Loucy (cell line): ENCODE data around the gene RBMS3.

ENCODE experiments used
- H2AFZ ChIP-seq: fragments of 200-600 bp; sonication (generic); 2 replicates; pipeline ENCODE4 v1.6.0; 2016; ENCODE audit warnings: antibody characterized with exemption, mild to moderate bottlenecking, low read length, moderate library complexity
- H3F3A ChIP-seq: fragments of 200-600 bp; 2 replicates; pipeline ENCODE4 v1.6.0; 2016; ENCODE audit warnings: antibody characterized with exemption, low read depth, mild to moderate bottlenecking
- H3K27me3 ChIP-seq: fragments of 200-600 bp; sonication (generic); 2 replicates; pipeline ENCODE4 v1.6.1; 2014; ENCODE audit warnings: low read length, mild to moderate bottlenecking; ENCODE audit not compliant: insufficient read depth, poor library complexity, severe bottlenecking
- H3K36me3 ChIP-seq: fragments of 200-600 bp; sonication (generic); 2 replicates; pipeline ENCODE4 v1.6.1; 2016; ENCODE audit warnings: low read length; ENCODE audit not compliant: insufficient read depth
- H3K4me1 ChIP-seq: fragments of 200-600 bp; sonication (generic); 2 replicates; pipeline ENCODE4 v1.5.1; 2014; ENCODE audit warnings: low read length, mild to moderate bottlenecking; ENCODE audit not compliant: insufficient read depth, poor library complexity, severe bottlenecking
- H3K4me2 ChIP-seq: fragments of 200-600 bp; sonication (generic); 2 replicates; pipeline ENCODE4 v1.6.0; 2014; ENCODE audit warnings: antibody characterized with exemption, low read length, low read depth, mild to moderate bottlenecking; ENCODE audit not compliant: poor library complexity, severe bottlenecking
- H3K4me3 ChIP-seq: fragments of 200-600 bp; sonication (generic); 2 replicates; pipeline ENCODE4 v1.5.1; 2014; ENCODE audit warnings: low read length, mild to moderate bottlenecking, mixed read lengths; ENCODE audit not compliant: poor library complexity, severe bottlenecking
- H3K79me2 ChIP-seq: fragments of 200-600 bp; sonication (generic); 2 replicates; pipeline ENCODE4 v1.6.1; 2014; ENCODE audit warnings: low read length; ENCODE audit not compliant: insufficient read depth
- H3K9ac ChIP-seq: fragments of 200-600 bp; sonication (generic); 2 replicates; pipeline ENCODE4 v1.6.0; 2014; ENCODE audit warnings: mild to moderate bottlenecking, low read depth, low read length, moderate library complexity; ENCODE audit not compliant: poor library complexity, severe bottlenecking
- H3K9me2 ChIP-seq: fragments of 200-600 bp; sonication (generic); replicated peaks from 2 replicates; pipeline ENCODE4 v1.6.1; 2016; ENCODE audit warnings: low read depth, low read length, mixed read lengths
- H3K9me3 ChIP-seq: fragments of 200-600 bp; sonication (generic); 2 replicates; pipeline ENCODE4 v1.6.1; 2014; ENCODE audit warnings: mild to moderate bottlenecking, antibody characterized with exemption, low read length, low read depth; ENCODE audit not compliant: insufficient read depth
- H4K20me1 ChIP-seq: fragments of 200-600 bp; sonication (generic); 2 replicates; pipeline ENCODE4 v1.6.0; 2014; ENCODE audit warnings: antibody characterized with exemption, low read length, mild to moderate bottlenecking; ENCODE audit not compliant: insufficient read depth, poor library complexity, severe bottlenecking
- CTCF ChIP-seq: fragments of 200-600 bp; sonication (generic); conservative IDR thresholded peaks from 2 replicates; pipeline ENCODE4 v1.5.1; 2014; ENCODE audit warnings: mild to moderate bottlenecking, antibody characterized with exemption, low read length
- EZH2phosphoT487 ChIP-seq: fragments of 200-600 bp; IDR thresholded peaks from 2 replicates; pipeline ENCODE4 v1.6.1; 2018; ENCODE audit warnings: antibody characterized with exemption, mild to moderate bottlenecking, moderate library complexity, borderline replicate concordance

Gene RBMS3

GRCh38 chr3:29976871-29977270 is 696.0 kb downstream of the RBMS3 start:
- H3K9me2 ChIP-seq, result no peaks in the 10 kb centered on the region
- no peaks in the 10 kb centered on the region for H3K27me3 ChIP-seq
- H3K4me2 ChIP-seq, result no peak overlapping the region
- H3K9ac ChIP-seq, result no peak overlapping the region
- no peaks in the 10 kb centered on the region for H3K9me3 ChIP-seq
- no peaks in the 10 kb centered on the region for H3K36me3 ChIP-seq
- H4K20me1 ChIP-seq, result no peaks in the 10 kb centered on the region
- H3K4me3 ChIP-seq, result no peak overlapping the region
- TF ChIP-seq EZH2phosphoT487 (no peak), CTCF (no peak)
- H3K4me1 ChIP-seq, result no peaks in the 10 kb centered on the region
- no peak overlapping the region for H2AFZ ChIP-seq
- no peaks in the 10 kb centered on the region for H3K79me2 ChIP-seq
- no peaks in the 10 kb centered on the region for H3F3A ChIP-seq

- no peaks in the 10 kb centered on the region for H3K36me3 ChIP-seq
- TF ChIP-seq EZH2phosphoT487 (no peak), CTCF (no peak)
- H3K9ac ChIP-seq, result no peak overlapping the region
- no peaks in the 10 kb centered on the region for H3F3A ChIP-seq
- H3K27me3 ChIP-seq, result no peaks in the 10 kb centered on the region
- H3K79me2 ChIP-seq, result no peaks in the 10 kb centered on the region
- no peaks in the 10 kb centered on the region for H4K20me1 ChIP-seq
- H3K4me2 ChIP-seq, result no peak overlapping the region
- H3K9me3 ChIP-seq, result no peaks in the 10 kb centered on the region
- H3K4me1 ChIP-seq, result no peaks in the 10 kb centered on the region
- H2AFZ ChIP-seq, result no peak overlapping the region
- no peaks in the 10 kb centered on the region for H3K9me2 ChIP-seq
- no peak overlapping the region for H3K4me3 ChIP-seq
Measured at GRCh38 chr3:29977360-29977759, 696.5 kb downstream of the RBMS3 start.

- Histone ChIP-seq H3K9ac (no peak overlapping the region), H3K36me3 (no peaks in the 10 kb centered on the region), H3K4me1 (no peaks in the 10 kb centered on the region), H4K20me1 (no peaks in the 10 kb centered on the region), H3K4me3 (no peak overlapping the region), H3K9me3 (no peaks in the 10 kb centered on the region), H3K27me3 (no peaks in the 10 kb centered on the region), H3F3A (no peaks in the 10 kb centered on the region), H3K79me2 (no peaks in the 10 kb centered on the region), H3K9me2 (no peaks in the 10 kb centered on the region), H2AFZ (no peak overlapping the region), H3K4me2 (no peak overlapping the region)
- TF ChIP-seq EZH2phosphoT487 (no peak), CTCF (no peak)
Measured at GRCh38 chr3:29978036-29978435, 697.2 kb downstream of the RBMS3 start.
